GM18508 (cell line): ENCODE measurements around the gene GOLGA6L22.
"Not testable (repeated sequence)": the region's sequence is repeated elsewhere in the genome, so short reads cannot be mapped to it uniquely, and the experiment has no call there.

Experiments
- ATAC-seq: cut with Tn5 transposase; IDR thresholded peaks from one replicate; pipeline ENCODE4 v1.9.1; 2021; ENCODE audit warnings: moderate number of reproducible peaks; ENCODE audit not compliant: insufficient read depth, unreplicated experiment

Gene GOLGA6L22

GRCh38 chr15:22458603-22459002, at the start of gene GOLGA6L22:
GOLGA6L22 (plus strand) TSS chr15:22458903; CDS start chr15:22458994, 91 bp downstream.
- not testable (repeated sequence) for ATAC-seq

DNA sequence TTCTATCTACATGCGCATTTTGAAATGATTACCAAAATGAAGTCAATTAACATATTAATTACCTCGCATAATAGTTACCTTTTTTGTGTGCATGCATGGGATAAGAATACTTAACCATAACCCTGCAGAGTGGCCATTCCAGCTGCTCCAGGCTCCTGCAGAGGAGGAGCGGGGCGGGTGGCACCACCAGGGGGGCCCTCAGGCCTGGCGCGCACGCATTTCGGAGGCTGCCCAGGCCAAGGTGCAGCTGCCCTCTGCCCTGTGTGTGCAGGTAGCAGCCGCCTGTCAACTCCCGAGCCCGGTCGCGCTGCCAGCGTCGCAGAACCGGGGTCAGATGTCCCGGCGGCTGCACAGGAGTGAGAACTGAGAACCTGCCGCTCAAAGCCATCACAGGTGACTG, 41.4 kb upstream of the GOLGA6L22 start:
- not testable (repeated sequence) for ATAC-seq

- not testable (repeated sequence) for ATAC-seq
Observed at GRCh38 chr15:22417795-22418194, 40.9 kb upstream of the GOLGA6L22 start.

DNA sequence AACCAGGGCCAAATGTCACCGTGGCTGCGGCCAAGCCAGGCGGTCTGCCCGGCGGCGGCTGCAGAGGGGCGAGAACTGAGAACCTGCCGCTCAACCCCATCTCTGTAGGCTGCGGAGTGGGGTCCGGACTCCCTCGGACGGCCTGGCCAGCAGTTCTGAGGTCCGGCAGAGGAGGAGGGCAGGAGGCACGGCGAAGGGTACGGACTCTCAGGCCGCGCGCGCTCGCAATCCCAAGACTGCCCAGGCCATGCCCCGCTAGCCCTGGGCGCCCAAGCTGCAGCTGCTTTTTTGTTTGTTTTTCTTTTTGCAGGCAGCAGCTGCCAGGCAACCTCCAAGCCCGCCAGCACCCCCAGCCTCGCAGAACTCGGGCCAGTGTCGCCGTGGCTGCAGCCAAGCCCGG, 40.5 kb upstream of the GOLGA6L22 start:
- not testable (repeated sequence) for ATAC-seq

DNA sequence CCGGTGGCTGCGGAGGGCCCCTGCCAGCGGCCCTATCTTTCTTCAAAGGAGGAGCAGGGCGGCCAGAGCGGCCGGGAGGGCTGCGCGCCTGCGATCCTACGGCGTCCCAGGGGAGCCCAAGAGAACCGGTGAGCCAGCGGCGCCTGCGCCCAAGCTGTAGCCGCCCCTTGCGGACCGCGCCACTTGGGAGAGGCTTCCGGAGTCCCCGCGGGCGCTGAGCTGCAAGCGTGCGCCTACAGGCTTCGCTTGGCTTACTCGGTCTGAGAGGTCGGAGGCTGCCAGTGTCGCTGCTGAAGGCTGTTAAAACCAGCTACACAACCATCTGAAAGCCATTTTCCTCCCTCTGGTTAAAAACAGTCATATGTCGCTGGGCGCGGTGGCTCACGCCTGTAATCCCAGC, 40.0 kb upstream of the GOLGA6L22 start:
- ATAC-seq = not testable (repeated sequence)

DNA sequence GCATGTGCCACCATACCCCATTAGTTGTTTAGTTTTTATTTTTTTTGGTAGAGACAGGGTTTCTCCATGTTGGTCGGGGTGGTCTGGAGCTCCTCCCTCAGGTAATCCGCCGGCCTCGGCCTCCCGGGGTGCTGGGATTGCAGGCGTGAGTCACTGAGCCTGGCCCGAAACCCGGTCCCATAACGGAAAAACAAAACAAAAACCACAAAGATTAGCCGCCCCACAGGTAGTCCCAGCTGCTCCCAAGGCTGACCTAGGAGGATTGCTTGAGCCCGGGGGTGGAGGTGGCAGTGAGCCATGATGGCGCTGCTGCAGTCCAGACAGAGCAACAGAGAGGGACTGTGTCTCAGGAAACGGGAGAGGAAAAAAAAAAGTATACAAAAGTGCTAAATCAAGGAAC, 38.4 kb upstream of the GOLGA6L22 start:
- not testable (repeated sequence) for ATAC-seq

GRCh38 chr15:22429426-22429825, 29.3 kb upstream of the GOLGA6L22 start:
- ATAC-seq = not testable (repeated sequence)

GRCh38 chr15:22431687-22432086, 27.0 kb upstream of the GOLGA6L22 start:
- ATAC-seq = not testable (repeated sequence)

DNA sequence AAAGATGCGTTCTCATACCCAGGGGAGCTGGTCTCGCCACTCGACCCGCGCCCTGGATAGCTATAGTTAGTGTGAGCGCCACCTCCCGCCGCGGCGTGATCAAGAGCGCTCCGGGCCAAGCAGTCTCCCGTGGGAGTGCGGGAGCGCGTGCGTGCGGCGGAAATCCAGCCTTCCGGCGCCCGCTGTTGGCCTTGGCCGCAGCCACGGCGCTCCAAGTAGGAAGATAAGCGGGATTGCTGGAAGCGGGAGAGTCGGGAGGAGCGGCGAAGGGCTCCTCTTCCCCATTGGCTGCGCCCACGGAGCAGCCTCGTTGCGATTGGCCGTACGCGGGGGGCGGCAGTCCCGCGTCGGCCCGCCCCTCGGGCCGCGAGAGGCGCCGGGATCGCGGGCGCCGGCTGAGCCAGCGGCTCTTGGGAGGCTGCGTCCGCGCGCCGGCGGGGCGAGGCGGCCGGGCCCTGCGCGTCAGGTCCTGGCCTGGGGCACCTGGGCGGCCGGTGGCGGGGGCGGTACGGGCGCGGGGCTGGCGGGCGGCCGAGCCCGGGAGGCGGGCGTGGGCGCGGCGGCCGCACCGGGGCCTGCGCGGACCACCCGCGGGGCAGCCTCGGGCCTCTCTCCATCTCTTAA, 35.9 kb downstream of the GOLGA6L22 start:
- not testable (repeated sequence) for ATAC-seq

GRCh38 chr15:22497200-22497599, 38.5 kb downstream of the GOLGA6L22 start:
- not testable (repeated sequence) for ATAC-seq

GRCh38 chr15:22498220-22498925, 39.7 kb downstream of the GOLGA6L22 start:
- ATAC-seq = not testable (repeated sequence)

DNA sequence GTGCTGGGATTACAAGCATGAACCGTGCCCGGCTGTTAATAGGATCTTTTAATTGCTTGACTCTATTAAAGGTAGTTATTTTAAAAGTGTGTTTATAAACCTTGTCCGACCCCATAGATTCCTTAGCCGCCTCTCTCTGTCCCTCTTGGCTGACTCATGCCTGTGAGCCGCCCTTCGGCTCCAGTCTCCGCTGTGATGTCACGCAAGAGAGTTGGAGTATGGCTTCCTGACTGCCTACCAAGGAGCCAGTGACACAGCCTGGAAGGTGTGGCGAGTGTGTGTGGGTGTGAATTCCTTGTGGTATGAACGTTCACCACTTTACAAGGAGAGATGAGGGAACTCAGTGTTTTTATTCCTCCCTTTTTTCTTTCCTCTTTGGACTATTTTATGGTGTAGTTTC, 43.6 kb downstream of the GOLGA6L22 start:
- ATAC-seq = not testable (repeated sequence)

GRCh38 chr15:22506959-22507358, 48.3 kb downstream of the GOLGA6L22 start:
- ATAC-seq = not testable (repeated sequence)

DNA sequence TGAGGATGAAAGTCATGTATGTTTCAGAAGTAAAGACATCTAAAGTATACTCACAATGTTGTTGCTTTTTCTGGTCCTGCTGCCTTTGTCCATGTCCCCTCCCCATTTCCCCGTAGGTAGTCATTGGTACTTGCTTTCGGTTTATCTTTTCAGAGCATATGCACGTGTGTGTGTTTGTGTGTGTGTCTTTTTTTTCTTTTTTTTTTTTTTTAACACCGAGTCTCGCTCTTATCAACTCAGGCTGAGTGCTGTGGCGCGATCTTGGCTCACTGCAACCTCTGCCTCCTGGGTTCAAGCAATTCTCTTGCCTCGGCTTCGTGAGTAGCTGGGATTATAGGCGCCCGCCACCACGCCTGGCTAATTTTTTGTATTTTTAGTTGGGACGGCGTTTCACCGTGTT, 57.4 kb downstream of the GOLGA6L22 start:
- ATAC-seq = not testable (repeated sequence)
